Activated CD4-positive, alpha-beta T cell treated with anti-CD3 and anti-CD28 coated beads for 24 hours (primary cell): Measurements from ENCODE around the gene RFX4.

Experiments used
- DNase-seq, 2 donors: peaks; one replicate each; pipeline ENCODE4 v3.0.0-alpha.2; 2020; ENCODE audit warnings: low read depth in 2 of 2

The RFX4 gene

DNA sequence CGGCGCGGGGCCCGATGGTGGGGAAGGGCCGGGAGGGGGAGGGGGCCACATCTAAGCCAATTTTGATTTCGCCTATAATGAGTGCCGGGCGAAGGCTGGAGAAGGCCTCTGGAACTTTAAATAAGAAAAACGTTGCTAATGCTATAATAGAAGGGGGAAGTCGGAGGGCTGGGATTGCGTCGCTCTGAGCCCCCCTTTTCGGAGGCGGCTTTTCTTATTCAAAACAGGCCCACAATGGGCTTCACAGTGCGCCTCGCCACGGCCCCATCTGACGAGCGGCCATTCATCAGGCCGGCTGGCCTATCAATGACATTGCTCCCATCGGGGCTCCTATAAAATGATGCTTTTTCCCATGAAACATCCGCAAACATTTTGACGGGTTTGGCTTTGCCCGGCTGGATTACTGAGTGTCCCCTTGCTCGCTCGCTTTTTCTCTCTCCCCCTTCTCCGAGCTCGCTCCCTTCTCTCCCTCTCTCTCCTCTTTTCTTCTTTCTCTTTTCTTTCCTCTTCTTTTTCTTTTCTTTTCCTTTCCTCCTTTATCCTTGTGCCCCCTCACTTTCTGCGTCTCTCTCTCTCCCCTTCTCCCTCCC is at the start of gene RFX4:
Gene RFX4, plus strand, starts transcription at position 364 of the 590 bp plus-strand sequence. CDS start 317 bp downstream, outside the sequence.
- no peak for DNase-seq

DNA sequence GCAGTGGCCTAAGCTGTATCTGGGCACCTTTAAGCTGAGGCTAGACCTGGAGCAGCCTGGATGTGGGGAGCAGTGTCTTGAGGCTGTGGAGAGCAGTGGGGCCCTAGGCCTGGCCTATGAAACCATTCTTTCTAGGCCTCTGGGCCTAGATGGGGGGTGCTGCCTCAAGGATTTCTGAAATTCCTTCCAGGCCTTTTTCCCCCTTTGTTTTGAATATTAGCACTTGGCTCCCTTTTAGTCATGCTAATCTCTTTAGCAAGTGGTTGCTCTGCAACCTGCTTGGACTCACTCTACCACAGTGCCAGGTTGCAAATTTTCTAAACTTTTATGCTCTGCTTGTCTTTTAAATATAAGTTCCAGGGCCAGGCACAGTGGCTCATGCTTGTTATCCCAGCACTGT is 41.6 kb upstream of the RFX4 start:
- DNase-seq: no peak

DNA sequence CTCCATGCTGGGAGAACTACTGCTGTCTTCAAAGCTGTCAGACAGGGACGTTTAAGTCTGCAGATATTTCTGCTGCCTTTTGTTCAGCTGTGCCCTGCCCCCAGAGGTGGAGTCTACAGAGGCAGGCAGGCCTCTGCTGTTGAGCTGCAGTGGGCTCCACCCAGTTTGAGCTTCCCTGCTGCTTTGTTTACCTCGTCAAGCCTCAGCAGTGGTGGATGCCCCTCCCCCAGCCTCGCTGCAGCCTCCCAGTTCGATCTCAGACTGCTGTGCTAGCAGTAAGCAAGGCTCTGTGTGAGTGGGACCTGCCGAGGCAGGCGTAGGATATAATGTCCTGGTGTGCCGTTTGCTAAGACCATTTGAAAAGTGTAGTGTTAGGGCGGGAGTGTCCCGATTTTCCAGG is 31.4 kb upstream of the RFX4 start:
- DNase-seq: no peak

DNA sequence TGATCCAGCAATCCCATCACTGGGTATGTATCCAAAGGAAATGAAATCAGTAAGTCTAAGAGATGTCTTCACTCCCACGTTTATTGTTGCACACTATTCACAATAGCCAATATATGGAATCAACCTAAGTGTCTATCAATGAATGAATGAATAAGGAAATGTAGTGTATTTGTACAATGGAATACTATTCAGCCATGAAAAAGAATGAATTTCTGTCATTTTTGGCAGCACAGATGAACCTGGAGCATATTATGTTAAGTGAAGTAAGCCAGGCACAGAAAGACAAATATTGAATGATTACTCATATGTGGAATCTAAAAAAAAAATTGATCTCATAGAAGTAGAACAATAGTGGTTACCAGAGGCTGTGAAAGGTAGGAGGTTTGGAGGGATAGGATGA is 30.6 kb upstream of the RFX4 start:
- DNase-seq: no peak

DNA sequence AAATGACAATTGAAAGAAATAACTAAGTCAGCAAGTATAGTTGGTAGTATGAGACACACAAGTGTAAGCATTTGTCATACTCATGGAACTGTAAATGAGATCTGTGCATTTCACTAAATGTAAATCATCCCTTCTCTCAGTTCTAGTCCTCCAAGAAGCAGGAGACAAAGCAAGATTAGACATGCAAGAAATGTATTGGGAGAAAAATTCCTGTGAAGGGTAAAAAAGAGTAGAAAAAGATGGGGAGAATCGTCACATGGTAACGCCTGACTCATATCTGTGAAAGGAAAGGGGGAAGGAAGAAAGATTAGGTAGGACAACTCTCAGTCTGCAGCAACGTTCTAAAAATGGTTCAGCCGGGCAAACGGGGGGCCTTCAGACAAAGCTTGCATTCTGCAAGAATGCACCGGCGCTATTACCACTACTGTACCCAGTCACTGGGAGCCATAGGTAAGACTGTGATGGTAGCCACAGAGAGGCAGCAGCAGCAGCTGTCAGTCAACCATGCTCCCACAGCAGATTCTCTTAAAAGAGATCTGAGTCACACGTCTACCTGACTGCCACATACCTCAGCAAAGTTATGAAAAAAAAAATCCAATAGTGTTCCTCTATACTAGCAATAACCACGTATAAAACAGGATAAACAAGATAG is 18.0 kb upstream of the RFX4 start:
- DNase-seq: no peak

DNA sequence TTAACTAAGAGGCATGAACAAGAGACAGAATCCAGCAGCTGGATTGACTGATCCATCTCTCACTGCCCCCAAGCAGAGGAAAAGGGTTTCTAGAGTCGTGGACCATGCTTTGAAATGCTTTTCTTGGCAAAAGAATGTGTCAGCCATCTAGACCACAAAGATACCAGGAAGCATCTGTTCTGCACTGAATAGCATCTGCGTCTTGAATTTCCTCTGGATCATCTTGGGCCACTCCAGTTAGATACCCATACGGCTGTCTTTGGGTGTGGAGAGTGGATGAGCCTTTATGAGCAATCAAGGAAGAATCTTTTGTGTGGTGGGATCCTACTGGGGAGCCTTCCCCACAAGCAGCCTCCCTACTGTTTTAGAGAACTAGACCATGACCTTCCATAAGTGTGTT is 16.0 kb upstream of the RFX4 start:
- DNase-seq: no peak

DNA sequence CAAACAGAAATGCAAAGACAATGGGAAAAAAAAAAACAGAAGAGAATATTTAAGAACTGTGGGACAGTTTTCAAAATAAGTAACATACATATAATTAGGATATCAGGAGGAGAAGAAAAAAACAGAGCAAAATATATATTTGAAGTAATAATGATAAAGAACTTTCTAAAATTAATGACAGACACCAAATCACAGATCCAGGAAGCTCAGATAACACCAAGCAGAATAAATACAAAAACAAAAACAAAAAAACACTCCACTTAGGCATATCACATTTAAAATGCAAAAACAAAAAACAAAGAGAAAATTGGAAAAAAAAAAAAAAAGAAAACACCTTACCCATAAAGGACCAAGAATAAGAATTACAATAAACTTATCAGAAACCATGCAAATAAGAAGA is 9.6 kb upstream of the RFX4 start:
- no peak for DNase-seq

DNA sequence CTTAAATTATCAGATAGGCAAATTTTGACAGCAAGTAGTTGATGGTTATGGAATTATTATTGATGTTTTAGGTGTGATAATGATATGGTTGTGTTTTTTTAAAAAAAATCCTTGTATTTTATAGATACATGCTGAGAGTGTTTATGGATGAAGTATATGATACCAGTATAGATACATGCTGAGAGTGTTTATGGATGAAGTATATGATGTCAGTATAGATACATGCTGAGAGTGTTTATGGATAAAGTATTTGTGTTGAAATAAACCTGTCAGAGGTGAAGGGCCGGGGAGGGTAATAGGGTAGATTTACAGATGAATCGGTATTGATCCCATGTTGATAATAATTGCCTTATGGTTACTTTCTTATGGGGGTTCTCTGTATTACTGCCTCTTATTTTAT is 6.0 kb upstream of the RFX4 start:
- no peak for DNase-seq

DNA sequence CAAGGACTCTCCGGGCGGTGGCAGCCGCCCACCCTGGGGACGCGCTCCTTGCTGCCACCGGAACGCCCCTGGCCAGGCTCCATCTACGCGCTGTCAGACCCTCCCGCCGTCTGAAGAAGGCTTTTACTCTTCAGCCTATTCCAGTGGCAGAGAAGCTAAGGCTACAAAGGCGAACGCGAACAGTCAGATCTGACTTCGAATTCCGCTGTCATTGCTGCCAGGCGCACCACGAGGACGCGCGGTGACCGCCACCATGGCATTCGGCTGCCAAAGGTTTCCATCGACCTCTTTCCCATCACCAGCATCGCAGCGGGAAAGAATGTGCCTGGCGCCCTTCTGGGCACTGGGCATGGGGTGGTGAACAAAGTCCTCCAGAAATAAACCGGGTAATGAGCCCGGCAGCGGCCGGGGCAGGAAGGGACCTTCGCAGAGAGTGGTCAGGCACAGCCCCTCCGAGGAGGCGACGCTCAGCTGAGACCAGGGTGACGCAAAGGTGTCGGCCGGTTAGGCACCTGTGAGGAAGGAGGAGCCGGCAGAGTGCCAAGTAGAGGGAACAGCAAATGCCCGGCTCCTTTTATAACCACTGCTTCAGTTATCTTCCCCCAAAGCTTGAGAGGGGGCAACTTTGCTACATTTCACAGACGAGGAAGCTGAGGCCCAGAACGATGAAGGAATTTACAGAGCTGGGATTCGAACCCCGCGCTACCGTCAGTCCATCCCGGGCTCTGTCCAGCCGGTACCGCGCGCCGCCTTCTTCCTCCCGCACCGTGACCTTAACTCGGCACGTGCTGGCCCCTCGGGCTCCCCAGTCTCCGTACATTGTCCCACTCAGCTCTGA is 1.9 kb upstream of the RFX4 start:
- no peak for DNase-seq

DNA sequence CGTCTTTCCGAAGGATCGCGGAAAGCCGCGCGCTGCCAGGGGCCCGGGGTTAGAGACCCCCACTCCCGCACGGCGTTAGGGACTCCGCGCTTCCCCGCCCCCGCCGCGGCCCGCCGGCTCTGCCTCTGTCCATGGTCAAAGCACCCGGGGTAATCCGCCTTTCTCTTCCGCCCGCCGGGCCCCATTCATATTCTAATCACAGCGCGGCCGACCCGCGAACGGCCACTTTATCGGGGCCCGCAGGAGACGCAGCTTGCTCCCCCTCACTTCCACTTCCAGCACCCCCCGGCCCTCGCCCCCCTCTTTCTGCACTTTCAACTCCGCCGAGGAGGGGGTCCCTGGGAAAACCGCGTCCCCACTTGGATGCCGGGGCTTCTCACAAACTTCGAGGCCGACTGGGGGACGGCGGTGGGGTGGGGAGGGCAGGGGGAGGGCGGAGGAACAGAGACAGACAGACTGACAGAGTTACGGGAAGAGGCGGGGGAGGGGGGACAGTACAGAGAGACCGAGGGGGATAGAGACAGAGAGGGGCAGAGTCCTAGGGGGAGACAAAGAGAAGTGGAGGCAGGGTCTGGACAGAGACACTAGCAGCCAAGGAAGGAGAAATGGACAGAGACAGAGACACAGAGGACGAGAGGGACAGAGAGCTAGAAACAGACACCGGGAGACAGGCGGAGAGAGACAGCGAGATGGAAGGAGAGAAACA is 1.1 kb upstream of the RFX4 start:
- DNase-seq: no peak

DNA sequence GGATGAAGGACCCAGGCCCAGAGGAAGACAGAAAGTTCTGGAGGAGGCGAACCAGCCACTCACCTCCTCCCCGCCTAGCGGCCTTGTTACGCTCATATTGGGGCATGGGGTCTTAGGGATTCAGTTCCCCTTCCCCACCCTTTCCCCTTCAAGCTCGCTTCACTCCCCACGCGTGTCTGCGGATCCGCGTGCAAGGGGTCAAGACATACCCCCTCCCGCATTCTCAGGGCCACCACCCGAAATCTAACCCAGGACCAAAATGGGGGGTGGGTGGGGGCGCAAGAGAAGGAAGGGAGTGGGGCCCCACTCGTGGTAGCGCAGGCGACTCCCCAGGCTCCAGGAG is 584 bp upstream of the RFX4 start:
- DNase-seq: no peak

DNA sequence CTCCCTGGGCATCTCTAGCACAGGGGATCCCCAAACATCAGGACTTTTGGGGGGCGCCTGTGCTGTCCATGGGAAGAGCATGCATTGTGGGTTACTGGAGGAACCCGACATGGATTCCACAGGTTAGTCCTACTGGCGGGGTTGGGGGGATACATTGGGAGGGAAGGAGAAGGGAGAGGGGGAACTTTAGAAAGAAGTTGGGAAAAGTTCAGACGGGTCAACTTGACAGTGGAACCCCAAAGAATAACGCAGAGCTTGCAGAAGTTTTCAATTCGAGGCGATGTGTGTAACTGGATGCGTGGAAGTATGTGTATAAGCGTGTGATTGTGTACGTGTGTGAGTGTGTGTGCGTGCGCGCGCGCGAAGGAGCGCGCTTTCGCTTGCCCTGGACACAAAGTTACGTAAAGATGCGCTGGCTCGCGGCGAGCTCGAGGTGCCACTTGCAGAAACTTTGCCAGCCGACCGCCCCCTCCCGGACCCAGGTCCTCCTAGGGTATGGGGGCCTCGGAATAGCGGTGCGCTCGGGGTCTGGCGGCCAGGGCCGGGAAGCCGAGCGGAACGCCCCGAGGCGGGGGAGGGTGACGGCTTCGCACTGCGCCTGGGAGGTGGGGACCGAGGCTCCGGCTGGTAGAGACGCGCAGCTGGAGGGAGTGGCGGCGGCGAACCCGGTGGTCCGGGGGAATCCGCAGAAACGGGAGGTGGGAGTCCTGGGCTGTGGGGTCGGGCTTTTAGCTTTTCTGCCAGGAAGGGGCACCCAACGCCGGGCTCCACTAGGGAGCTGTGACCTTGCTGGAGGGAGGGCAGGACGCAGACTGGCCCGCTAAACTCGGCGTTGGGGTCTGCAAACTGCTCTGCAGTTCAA is 669 bp downstream of the RFX4 start:
- no peak for DNase-seq

DNA sequence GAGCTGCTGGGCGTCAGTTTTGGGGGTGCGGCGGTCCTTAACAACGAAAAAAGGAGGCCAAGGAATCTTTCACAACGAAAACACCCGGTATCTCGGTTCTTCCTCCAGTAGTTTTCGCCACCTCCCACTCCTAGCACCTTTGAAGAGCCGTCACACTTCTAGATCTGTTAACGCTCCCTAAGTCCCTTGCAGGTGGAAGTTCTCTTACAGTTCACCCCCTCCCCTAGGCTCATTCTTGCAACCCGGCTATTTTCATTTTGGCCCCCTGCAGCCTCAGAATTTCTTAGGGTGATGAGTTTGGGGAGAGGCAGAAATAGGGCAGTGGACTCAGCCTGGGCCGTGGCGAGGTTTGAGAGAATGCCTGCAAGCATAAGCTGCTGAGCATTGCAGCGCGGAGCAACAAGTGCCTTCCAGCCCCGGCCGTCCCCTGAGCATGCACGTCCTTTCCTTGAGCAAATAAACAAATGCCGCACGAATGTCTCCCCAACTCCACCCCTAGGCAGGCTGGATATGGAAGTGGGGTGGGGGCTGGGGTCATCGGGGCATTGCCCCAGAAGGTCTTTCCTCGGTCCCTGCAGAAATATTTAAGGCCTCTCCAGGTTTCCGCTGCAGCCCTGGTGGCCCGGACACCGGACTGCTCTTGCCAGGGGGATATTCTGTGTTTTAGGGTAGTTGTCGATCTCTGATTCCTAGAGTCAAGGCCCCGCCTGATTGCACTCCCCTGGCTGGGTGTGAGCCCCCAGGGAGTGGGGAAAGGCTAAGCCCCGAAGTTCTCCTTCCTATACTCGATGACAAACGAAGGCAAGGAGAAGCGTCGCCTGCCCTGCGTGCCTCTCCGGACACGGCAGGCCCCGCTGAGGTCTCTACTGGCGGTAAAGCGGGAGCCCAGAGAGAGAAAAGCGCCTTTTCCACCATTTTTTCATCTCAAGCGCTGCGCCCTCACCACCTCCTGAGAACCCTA is 1.6 kb downstream of the RFX4 start:
- no peak for DNase-seq

DNA sequence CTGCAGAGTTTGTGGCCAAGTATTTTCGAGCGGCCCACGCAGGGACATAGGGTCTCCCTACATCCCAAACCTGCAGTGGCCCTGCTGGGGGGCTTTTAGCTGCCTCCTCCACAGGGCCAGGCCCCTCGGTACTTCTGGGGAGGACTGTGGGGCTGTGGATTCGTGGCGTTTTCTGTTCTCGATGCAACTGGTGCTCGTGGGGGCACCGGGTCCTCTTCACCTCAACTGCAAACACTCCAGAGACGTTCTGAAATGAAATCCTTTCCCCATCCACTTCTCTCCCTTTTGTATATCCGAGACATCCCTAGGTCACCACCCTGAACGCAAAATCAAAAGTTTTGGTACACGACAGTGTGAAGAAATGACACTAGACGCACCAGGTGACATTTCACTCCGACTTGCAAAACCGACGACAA is 2.3 kb downstream of the RFX4 start:
- no peak for DNase-seq

DNA sequence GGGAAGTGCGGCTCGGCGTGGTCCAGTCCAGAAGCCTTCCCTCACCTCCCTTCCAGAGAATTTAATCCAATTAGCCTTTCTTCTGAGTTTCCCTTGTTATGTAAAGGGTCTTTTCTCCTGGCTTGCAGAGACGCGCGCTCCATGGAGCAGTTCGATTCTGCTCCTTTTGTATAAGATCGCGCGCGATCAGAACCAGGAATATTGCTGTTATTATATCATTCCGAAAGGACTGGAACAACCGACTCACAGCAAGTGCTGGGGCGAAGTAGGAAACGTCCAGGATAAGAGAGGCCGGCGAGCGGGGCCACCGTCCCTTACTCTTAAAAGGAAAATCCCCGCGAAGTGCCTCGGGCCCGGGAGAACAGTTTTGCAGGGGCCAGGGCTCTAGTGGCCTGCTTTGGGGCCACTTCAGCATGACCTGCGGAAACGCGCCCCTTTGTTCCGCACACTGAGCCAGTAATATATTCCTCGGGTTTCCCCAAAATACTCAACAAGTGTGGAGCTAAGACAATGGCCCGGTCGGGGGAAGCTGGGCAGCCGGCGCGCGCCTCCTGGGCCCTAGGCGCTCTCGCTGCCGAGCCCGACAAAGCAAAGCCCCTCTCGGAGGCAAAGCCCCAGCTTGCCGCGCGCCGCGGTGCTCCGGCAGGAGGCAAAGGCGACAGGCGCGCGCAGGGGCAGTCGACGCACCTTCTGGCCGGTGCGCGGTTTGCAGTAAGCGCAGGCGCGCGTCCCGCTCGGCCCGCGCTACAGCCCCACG is 2.9 kb downstream of the RFX4 start:
- no peak for DNase-seq

DNA sequence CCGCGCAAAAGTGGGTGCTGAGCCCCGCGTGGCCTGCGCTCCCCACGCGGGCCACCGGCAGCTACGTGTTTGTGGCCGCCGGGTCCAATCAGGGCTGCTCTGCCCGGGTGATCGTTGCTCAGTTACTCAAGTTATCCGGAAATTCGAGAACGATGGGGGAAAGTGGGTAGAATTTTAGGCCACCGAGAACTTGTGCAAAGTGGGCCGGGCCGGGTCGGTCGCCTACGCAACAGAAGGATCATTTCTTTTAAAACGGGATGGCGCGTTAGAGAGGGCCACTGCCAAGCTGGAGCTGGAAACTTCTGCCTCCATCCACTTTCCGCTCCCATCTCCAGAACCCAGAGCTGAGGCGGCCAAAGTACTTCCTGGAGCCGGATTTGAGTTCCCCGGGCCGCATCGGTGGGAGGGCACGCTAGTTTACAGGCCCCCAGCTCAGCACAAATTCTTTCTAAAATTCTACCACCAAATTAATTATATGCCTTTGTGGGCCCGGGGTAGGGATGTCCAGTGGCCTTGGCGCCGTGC is 3.5 kb downstream of the RFX4 start:
- DNase-seq: no peak

DNA sequence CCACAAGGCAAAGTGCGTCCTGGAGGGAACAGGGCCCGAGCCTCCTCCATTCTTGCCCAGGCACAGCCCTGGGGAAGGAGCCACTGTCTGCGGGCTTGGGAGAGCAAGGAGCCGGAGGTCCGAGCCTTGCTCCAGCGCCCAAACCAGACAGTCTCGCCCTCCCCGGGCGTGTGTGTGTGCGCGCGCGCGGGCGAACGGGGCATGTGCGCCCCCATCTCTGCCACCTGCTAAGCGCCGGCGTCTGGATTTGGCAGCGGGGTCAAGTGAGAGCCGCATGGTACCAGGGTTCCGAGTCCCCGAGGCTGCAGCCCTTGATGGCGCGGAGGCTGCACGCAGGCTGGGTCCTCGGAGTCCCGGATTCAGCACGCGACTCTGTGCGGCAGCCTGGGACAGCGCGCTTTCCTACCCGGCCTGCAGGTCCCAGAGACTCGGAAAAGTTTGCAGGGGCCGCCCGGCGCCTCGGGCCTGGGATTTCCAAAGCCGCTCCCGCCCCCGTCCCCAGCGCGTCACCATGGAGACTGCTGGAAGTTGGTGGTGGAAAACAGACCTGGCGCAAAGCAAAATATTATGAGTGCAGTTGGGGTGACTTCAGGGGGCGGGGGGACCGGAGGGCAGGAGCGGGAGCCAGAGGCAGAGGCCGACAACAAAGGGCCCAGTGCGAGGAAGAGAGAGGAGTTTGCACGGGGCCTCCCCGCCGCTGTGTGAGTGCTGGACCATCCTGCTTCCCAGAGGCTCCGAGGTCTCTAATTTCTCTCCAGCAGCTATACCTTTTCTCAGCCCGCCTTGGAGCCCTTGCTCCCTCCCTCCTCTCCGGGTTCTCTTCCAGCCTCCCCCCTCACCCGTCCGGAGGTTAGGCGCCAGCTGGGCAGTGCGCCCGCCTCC is 4.2 kb downstream of the RFX4 start:
- no peak for DNase-seq

DNA sequence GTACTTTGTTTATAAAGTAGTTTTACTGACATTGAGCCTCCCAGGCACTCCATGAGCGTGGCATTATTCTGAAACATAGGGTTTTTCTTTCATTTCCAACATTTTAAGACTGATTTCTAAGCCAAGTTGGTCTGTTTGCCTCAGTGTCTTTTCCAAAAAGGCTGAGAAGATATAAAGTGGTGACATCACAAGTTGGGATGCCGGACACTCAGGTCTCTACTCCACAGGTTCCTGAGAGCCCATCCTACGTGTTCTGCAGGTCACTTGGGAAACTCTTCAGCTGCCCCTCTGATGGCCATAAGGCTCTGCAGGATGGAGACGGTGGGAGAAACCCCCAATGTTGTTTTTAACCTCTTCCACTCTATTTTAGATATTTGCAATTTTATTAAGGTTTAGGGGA is 6.0 kb downstream of the RFX4 start:
- DNase-seq: no peak
